Astrocyte (in vitro differentiated cells and primary cell): ENCODE measurements around the gene USP36.
"Not testable (repeated sequence)": the region's sequence is repeated elsewhere in the genome, so short reads cannot be mapped to it uniquely, and the experiment has no call there.

Experiments
- EZH2 ChIP-seq: IDR thresholded peaks from 2 replicates; pipeline ENCODE4 v1.6.1; 2012; ENCODE audit warnings: mild to moderate bottlenecking, low read length, inconsistent platforms; ENCODE audit not compliant: insufficient read depth
- TF ChIP-seq, protein P1 (sequence below): IDR thresholded peaks from 2 replicates; pipeline ENCODE4 v1.5.1; 2011; ENCODE audit warnings: low read depth, mild to moderate bottlenecking, inconsistent platforms, low read length, moderate library complexity; ENCODE audit not compliant: insufficient read depth

GRCh38 chr17:78890096-78890495 is 49.5 kb upstream of the USP36 start:
- TF ChIP-seq, protein P1, sequence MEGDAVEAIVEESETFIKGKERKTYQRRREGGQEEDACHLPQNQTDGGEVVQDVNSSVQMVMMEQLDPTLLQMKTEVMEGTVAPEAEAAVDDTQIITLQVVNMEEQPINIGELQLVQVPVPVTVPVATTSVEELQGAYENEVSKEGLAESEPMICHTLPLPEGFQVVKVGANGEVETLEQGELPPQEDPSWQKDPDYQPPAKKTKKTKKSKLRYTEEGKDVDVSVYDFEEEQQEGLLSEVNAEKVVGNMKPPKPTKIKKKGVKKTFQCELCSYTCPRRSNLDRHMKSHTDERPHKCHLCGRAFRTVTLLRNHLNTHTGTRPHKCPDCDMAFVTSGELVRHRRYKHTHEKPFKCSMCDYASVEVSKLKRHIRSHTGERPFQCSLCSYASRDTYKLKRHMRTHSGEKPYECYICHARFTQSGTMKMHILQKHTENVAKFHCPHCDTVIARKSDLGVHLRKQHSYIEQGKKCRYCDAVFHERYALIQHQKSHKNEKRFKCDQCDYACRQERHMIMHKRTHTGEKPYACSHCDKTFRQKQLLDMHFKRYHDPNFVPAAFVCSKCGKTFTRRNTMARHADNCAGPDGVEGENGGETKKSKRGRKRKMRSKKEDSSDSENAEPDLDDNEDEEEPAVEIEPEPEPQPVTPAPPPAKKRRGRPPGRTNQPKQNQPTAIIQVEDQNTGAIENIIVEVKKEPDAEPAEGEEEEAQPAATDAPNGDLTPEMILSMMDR: not testable (repeated sequence)
- not testable (repeated sequence) for TF ChIP-seq EZH2
